AG10803 (cell line): ENCODE measurements around the gene ATP8A2.

Source experiments
- DNase-seq: peaks from one replicate; pipeline ENCODE4 v3.0.0; 2010; ENCODE audit warnings: low read depth
- H3K4me3 ChIP-seq: 2 replicates; pipeline ENCODE4 v1.5.1; 2011; ENCODE audit warnings: mild to moderate bottlenecking, low read length, control low read depth
- TF ChIP-seq, protein P1 (sequence below): conservative IDR thresholded peaks from 2 replicates; pipeline ENCODE4 v1.5.1; 2011; ENCODE audit warnings: mild to moderate bottlenecking, low read length, control low read depth, inconsistent platforms

ATP8A2 gene

GRCh38 chr13:25733696-25734435 is 362.1 kb downstream of the ATP8A2 start:
- H3K4me3 ChIP-seq = no peak overlapping the region
- no peak for DNase-seq
- TF ChIP-seq, protein P1, sequence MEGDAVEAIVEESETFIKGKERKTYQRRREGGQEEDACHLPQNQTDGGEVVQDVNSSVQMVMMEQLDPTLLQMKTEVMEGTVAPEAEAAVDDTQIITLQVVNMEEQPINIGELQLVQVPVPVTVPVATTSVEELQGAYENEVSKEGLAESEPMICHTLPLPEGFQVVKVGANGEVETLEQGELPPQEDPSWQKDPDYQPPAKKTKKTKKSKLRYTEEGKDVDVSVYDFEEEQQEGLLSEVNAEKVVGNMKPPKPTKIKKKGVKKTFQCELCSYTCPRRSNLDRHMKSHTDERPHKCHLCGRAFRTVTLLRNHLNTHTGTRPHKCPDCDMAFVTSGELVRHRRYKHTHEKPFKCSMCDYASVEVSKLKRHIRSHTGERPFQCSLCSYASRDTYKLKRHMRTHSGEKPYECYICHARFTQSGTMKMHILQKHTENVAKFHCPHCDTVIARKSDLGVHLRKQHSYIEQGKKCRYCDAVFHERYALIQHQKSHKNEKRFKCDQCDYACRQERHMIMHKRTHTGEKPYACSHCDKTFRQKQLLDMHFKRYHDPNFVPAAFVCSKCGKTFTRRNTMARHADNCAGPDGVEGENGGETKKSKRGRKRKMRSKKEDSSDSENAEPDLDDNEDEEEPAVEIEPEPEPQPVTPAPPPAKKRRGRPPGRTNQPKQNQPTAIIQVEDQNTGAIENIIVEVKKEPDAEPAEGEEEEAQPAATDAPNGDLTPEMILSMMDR = no peak

DNA sequence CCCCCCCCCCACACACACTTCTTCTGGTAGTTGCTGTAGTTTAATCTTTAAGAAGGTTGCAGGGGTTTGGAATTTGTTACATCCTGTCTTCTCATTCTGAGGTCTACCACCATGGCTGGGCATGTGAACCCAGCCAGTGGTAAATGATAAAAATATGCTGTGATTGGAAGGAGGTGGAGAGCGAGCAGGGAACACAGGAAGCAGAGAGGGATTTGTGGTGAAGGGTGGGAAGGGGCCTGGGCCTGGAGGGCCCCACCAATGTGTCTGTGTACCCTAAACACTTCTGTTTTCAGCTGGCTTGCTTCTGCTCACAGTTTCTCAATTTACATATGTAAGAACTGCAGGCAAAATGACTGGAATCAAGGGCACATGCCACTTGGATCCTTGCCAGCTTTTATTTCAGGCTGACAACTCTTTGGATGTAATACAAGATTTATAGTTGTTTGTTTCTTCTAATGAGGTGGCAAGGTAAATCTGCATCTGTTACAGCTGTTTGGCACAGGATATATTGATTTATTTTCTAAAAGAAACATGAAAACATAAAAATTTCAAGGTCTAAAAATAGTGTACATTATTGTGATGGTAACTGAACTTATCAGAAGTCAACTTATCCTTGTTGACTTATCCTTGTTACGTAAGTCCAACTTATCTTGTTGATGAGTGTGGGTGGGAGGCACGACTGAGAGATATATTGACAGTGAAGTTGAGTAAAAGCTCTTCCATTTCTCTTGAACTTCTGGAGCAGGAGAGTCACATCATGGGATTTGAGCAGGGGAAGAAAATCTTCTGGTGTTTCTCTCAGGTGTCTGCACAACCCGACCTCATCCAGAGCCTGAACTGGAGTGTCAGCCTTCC is 366.8 kb downstream of the ATP8A2 start:
- TF ChIP-seq, protein P1 = no peak
- no peak overlapping the region for H3K4me3 ChIP-seq
- DNase-seq = peak; percentile 25

GRCh38 chr13:25739376-25739775 is 367.6 kb downstream of the ATP8A2 start:
- H3K4me3 ChIP-seq = no peak overlapping the region
- TF ChIP-seq, protein P1 = no peak
- DNase-seq = no peak

- no peak for DNase-seq
- H3K4me3 ChIP-seq = no peak overlapping the region
- TF ChIP-seq, protein P1 = no peak
Measured at GRCh38 chr13:25741796-25742195, 370.0 kb downstream of the ATP8A2 start.

- no peak overlapping the region for H3K4me3 ChIP-seq
- DNase-seq = no peak
- TF ChIP-seq, protein P1 = no peak
Measured at GRCh38 chr13:25742220-25742619, 370.4 kb downstream of the ATP8A2 start.

- H3K4me3 ChIP-seq = no peak overlapping the region
- TF ChIP-seq, protein P1 = no peak
- no peak for DNase-seq
Measured at GRCh38 chr13:25743421-25743820, 371.6 kb downstream of the ATP8A2 start.
